ENCODE results near the gene SCNN1A.
"Not testable (repeated sequence)": the region's sequence is repeated elsewhere in the genome, so short reads cannot be mapped to it uniquely, and the experiment has no call there.

The SCNN1A gene

GRCh38 chr12:6342140-6342889, 33.0 kb downstream of the SCNN1A start:
- Histone ChIP-seq H3K9me3 (ENCODE audit: insufficient read depth, low read length) (no peaks in the 10 kb centered on the region), H3K9ac (ENCODE audit: insufficient read length, low read depth) (peak overlapping the region; percentile 98), H3K4me3 (ENCODE audit: insufficient read length, low read depth) (peak overlapping the region; percentile 93), H3K4me1 (ENCODE audit: insufficient read depth, insufficient read length) (peaks cover 40% of the 10 kb centered on the region), H3K27me3 (ENCODE audit: insufficient read depth, insufficient read length) (no peaks in the 10 kb centered on the region), H3K36me3 (ENCODE audit: insufficient read depth, insufficient read length, low read length) (peaks cover 31% of the 10 kb centered on the region)
- no peak for TF ChIP-seq YY1 (IDR thresholded peaks at IDR 0.05; ENCODE audit: insufficient read depth, insufficient read length)
- TF ChIP-seq SUZ12 (IDR thresholded peaks at IDR 0.05; ENCODE audit: extremely low read depth, insufficient read depth, insufficient read length): no peak
- no peak for DNase-seq (ENCODE audit: low read depth, low spot score)

- peak; percentile 88 for DNase-seq (ENCODE audit: low read depth, low spot score)
Measured at GRCh38 chr12:6341417-6342139, 33.8 kb downstream of the SCNN1A start, which contains the start of gene TNFRSF1A. Gene TNFRSF1A (minus strand): TSS chr12:6342076. CDS start chr12:6341814, 262 bp downstream.

GRCh38 chr12:6340745-6341416, 34.5 kb downstream of the SCNN1A start:
- H3K36me3 ChIP-seq (ENCODE audit: insufficient read depth, insufficient read length, low read length): peaks cover 35% of the 10 kb centered on the region
- H3K9me3 ChIP-seq (ENCODE audit: insufficient read depth, low read length): no peaks in the 10 kb centered on the region
- TF ChIP-seq YY1 (IDR thresholded peaks at IDR 0.05; ENCODE audit: insufficient read depth, insufficient read length) (no peak), ZNF274 (IDR thresholded peaks at IDR 0.05; ENCODE audit: low read depth, low read length) (no peak), SUZ12 (IDR thresholded peaks at IDR 0.05; ENCODE audit: extremely low read depth, insufficient read depth, insufficient read length) (no peak)
- H3K4me3 ChIP-seq (ENCODE audit: insufficient read length, low read depth): peak overlapping the region; percentile 93
- no peak for DNase-seq (ENCODE audit: low read depth, low spot score)
- H3K27me3 ChIP-seq (ENCODE audit: insufficient read depth, insufficient read length): no peaks in the 10 kb centered on the region
- peaks cover 42% of the 10 kb centered on the region for H3K4me1 ChIP-seq (ENCODE audit: insufficient read depth, insufficient read length)
- peak overlapping the region; percentile 98 for H3K9ac ChIP-seq (ENCODE audit: insufficient read length, low read depth)

More at GRCh38 chr12:6341417-6342139, 33.8 kb downstream of the SCNN1A start, which contains the start of gene TNFRSF1A:
- H3K4me1 ChIP-seq (ENCODE audit: insufficient read depth, insufficient read length): peaks cover 46% of the 10 kb centered on the region
- no peaks in the 10 kb centered on the region for H3K27me3 ChIP-seq (ENCODE audit: insufficient read depth, insufficient read length)
- H3K9ac ChIP-seq (ENCODE audit: insufficient read length, low read depth): peak within 1 kb of the TSS; percentile 98
- H3K4me3 ChIP-seq (ENCODE audit: insufficient read length, low read depth): peak within 1 kb of the TSS; percentile 93
- peaks cover 35% of the 10 kb centered on the region for H3K36me3 ChIP-seq (ENCODE audit: insufficient read depth, insufficient read length, low read length)
- TF ChIP-seq ZNF274 (IDR thresholded peaks at IDR 0.05; ENCODE audit: low read depth, low read length) (no peak), YY1 (IDR thresholded peaks at IDR 0.05; ENCODE audit: insufficient read depth, insufficient read length) (no peak), SUZ12 (IDR thresholded peaks at IDR 0.05; ENCODE audit: extremely low read depth, insufficient read depth, insufficient read length) (no peak)
- no peaks in the 10 kb centered on the region for H3K9me3 ChIP-seq (ENCODE audit: insufficient read depth, low read length)

GRCh38 chr12:6340032-6340638, 35.2 kb downstream of the SCNN1A start:
- no peak for DNase-seq (ENCODE audit: low read depth, low spot score)
- peak overlapping the region; percentile 98 for H3K9ac ChIP-seq (ENCODE audit: insufficient read length, low read depth)

GRCh38 chr12:6338955-6339354, 36.4 kb downstream of the SCNN1A start:
- H3K4me1 ChIP-seq (ENCODE audit: insufficient read depth, insufficient read length): peaks cover 48% of the 10 kb centered on the region
- DNase-seq (ENCODE audit: low read depth, low spot score): no peak
- H3K36me3 ChIP-seq (ENCODE audit: insufficient read depth, insufficient read length, low read length): peaks cover 52% of the 10 kb centered on the region
- TF ChIP-seq ZNF274 (IDR thresholded peaks at IDR 0.05; ENCODE audit: low read depth, low read length) (no peak), SUZ12 (IDR thresholded peaks at IDR 0.05; ENCODE audit: extremely low read depth, insufficient read depth, insufficient read length) (no peak), YY1 (IDR thresholded peaks at IDR 0.05; ENCODE audit: insufficient read depth, insufficient read length) (no peak)
- H3K27me3 ChIP-seq (ENCODE audit: insufficient read depth, insufficient read length): no peaks in the 10 kb centered on the region
- peak overlapping the region; percentile 98 for H3K9ac ChIP-seq (ENCODE audit: insufficient read length, low read depth)
- H3K4me3 ChIP-seq (ENCODE audit: insufficient read length, low read depth): no peak overlapping the region
- no peaks in the 10 kb centered on the region for H3K9me3 ChIP-seq (ENCODE audit: insufficient read depth, low read length)

More at GRCh38 chr12:6340032-6340638, 35.2 kb downstream of the SCNN1A start:
- TF ChIP-seq ZNF274 (IDR thresholded peaks at IDR 0.05; ENCODE audit: low read depth, low read length) (no peak), SUZ12 (IDR thresholded peaks at IDR 0.05; ENCODE audit: extremely low read depth, insufficient read depth, insufficient read length) (no peak), YY1 (IDR thresholded peaks at IDR 0.05; ENCODE audit: insufficient read depth, insufficient read length) (no peak)
- Histone ChIP-seq H3K9me3 (ENCODE audit: insufficient read depth, low read length) (no peaks in the 10 kb centered on the region), H3K27me3 (ENCODE audit: insufficient read depth, insufficient read length) (no peaks in the 10 kb centered on the region), H3K4me1 (ENCODE audit: insufficient read depth, insufficient read length) (peaks cover 42% of the 10 kb centered on the region), H3K4me3 (ENCODE audit: insufficient read length, low read depth) (peak overlapping the region; percentile 93), H3K36me3 (ENCODE audit: insufficient read depth, insufficient read length, low read length) (peaks cover 40% of the 10 kb centered on the region)

GRCh38 chr12:6338536-6338935, 36.8 kb downstream of the SCNN1A start:
- H3K9me3 ChIP-seq (ENCODE audit: insufficient read depth, low read length); H3K27me3 ChIP-seq (ENCODE audit: insufficient read depth, insufficient read length); DNase-seq (ENCODE audit: low read depth, low spot score); H3K4me3 ChIP-seq (ENCODE audit: insufficient read length, low read depth): not testable (repeated sequence)
- Histone ChIP-seq H3K9ac (ENCODE audit: insufficient read length, low read depth) (peak overlapping the region; percentile 34), H3K36me3 (ENCODE audit: insufficient read depth, insufficient read length, low read length) (peaks cover 56% of the 10 kb centered on the region), H3K4me1 (ENCODE audit: insufficient read depth, insufficient read length) (peaks cover 50% of the 10 kb centered on the region)

Measured in NT2/D1 (cell line).